GM19035 (cell line): ENCODE data around the gene DISP3.

Experiments
- ATAC-seq: cut with Tn5 transposase; IDR thresholded peaks from one replicate; pipeline ENCODE4 v1.9.1; 2021; ENCODE audit not compliant: unreplicated experiment

DISP3 gene, protein sequence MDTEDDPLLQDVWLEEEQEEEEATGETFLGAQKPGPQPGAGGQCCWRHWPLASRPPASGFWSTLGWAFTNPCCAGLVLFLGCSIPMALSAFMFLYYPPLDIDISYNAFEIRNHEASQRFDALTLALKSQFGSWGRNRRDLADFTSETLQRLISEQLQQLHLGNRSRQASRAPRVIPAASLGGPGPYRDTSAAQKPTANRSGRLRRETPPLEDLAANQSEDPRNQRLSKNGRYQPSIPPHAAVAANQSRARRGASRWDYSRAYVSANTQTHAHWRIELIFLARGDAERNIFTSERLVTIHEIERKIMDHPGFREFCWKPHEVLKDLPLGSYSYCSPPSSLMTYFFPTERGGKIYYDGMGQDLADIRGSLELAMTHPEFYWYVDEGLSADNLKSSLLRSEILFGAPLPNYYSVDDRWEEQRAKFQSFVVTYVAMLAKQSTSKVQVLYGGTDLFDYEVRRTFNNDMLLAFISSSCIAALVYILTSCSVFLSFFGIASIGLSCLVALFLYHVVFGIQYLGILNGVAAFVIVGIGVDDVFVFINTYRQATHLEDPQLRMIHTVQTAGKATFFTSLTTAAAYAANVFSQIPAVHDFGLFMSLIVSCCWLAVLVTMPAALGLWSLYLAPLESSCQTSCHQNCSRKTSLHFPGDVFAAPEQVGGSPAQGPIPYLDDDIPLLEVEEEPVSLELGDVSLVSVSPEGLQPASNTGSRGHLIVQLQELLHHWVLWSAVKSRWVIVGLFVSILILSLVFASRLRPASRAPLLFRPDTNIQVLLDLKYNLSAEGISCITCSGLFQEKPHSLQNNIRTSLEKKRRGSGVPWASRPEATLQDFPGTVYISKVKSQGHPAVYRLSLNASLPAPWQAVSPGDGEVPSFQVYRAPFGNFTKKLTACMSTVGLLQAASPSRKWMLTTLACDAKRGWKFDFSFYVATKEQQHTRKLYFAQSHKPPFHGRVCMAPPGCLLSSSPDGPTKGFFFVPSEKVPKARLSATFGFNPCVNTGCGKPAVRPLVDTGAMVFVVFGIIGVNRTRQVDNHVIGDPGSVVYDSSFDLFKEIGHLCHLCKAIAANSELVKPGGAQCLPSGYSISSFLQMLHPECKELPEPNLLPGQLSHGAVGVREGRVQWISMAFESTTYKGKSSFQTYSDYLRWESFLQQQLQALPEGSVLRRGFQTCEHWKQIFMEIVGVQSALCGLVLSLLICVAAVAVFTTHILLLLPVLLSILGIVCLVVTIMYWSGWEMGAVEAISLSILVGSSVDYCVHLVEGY (N-terminal part only)

DNA sequence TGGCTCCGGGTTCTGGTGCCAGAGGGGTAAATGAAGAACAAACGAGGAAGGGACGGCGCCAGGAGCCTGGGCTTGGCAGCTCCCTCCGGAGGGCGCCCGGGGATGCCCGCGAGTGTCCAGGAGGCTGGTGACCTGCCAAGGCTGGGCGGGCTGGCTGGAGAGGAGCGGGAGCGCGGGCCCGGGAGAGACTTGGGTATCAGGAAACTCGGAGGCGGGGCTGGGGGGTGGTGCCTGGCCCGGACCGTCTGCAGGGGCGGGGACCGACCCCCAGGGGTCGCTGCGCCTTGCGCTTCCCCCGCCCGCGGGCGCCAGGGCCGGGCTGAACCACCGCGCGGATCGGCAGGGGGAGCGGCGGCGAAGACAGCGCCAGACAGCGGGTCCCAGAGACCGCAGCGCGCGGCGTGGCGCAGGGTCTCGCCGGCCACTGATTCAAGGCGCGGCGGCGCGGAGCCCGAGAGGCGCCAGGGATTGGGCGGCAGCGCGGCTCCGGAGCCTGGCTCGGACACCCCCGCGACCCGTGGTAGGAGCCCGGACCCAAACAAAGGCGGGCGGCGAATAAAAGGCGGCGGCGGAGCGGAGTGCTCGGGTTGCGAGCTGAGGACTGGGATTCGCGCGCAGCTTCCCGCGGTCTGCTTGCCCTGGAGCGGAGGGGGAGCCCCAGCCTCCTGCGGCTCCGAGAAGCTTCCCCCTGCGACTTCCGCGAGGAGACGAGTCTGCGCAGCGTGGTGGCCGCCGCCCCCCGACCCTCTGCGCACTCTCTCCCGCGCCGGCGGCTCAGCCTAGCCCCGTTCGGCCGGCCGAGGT, at the start of gene DISP3:
DISP3 (plus strand) TSS at position 585 of the 804 bp plus-strand sequence. CDS start 21,838 bp downstream, outside the sequence.
- ATAC-seq: peak; percentile 78

- ATAC-seq: no peak
Observed at GRCh38 chr1:11429226-11429625, 49.7 kb upstream of the DISP3 start.

DNA sequence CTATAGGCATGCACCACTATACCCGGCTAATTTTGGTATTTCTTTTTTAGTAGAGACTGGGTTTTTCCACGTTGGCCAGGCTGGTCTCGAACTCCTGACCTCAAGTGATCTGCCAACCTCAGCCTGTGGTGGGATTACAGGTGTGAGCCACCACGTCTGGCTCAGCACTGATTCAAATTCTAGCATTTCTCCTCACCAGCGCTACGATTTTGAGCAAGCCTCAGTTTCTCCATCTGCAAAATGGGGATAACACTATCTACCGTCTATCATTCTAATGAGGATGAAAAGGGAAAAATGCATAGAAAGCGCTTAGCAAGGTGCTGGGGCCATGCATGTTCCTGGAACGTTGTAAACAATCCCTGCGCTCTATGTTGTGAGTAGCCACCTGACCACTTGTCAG, 49.0 kb upstream of the DISP3 start:
- no peak for ATAC-seq

DNA sequence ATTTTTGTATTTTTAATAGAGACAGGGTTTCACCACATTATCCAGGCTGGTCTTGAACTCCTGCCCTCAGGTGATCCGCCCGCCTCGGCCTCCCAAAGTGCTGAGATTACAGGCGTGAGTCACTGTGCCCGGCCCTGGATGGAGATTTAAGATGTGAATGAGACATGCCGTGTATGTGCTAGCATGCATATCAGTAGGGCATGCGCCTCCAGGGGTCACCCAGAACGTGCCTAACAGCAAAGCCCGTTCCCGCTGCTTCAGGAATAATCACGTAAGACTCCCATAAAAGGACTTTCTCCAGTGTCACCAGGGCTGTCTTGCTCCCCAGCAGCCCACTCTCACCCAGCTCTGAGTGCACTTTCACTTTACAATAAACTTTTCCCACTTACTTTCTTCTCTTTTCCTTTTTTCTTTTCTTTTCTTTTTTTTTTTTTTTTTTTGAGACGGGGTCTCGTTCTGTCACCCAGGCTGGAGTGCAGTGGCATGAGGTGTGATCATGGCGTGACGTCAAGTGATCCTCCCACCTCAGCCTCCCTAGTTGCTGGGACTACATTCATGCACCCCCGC, 46.9 kb upstream of the DISP3 start:
- no peak for ATAC-seq

DNA sequence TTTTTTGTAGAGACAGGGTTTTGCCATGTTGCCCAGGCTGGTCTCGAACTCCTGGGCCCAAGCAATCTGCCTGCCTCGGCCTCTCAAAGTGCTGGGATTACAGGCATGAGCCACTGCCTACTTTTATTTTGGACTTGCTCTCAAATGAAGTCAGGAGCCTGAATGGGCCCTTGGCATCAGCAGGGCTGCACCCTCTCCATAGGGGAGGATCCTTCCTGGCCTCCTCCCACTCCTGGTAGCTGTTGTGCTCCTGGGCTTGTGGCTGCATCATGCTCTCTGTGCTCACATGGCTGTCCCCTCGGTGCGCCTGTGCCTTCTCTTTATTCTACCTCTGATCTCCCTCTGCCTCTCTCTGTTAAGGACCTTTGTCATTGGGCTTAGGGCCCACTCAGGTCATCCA, 46.4 kb upstream of the DISP3 start:
- no peak for ATAC-seq

DNA sequence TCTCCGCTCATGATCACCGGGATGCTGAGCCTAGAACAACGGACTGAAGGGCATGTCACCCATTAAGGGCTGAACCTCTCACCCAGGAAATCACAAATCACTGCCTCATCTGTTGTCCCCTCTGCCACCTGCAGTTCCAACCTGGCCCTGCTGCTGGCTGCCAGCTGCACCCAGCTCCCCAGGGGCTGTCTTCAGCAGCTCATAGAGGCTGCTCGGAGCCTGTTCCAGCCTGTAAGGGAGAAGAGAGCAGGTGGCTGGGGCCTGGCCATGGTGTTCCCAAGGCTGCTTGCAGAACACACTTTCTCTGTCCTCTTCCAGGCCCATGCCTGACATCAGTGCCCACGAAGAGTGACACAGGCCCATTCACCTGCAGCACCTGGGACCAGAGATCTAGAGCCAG, 44.5 kb upstream of the DISP3 start:
- no peak for ATAC-seq

DNA sequence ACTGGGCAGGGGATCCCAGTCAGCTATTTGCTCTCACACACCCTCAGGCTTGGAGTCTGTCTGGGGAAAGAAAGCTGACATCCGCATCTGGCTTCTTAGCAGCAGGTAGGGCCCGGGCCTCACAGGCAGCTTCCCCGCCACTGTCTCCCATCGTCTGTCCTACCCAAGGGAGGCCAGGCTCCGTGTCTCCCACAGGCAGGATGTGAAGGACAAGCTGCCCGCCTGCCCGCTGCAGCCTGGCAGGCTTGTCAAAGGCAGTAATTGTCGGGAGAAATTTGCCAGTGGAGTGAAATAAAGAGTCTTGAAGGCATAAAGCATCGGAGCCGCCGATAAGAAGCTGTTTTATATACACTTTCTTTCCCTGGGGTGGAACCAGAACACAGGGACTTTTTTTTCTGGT, 44.0 kb upstream of the DISP3 start:
- ATAC-seq: no peak

DNA sequence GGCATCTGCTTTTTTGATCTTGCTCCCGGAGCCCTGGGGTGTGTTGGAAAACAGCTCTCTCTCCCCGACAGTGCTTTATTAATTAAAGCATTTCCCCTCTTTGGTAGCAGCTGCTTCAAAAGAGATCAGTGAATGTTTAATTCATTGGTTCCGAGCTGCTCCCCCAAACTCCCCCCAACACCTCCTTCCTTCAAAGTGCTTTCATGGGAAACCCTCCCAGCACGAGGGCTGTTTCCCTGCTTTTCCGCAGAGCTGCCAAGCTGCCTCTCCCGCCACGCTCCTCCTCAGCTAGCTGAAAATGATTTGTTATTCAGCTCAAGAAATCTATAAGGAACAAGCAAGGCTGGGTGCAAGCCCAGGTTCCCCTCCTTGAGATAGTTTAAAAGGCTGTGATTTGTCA, 40.0 kb upstream of the DISP3 start:
- ATAC-seq: no peak

GRCh38 chr1:11441211-11441952, 37.6 kb upstream of the DISP3 start:
- no peak for ATAC-seq

- ATAC-seq: no peak
Observed at GRCh38 chr1:11443043-11443442, 35.9 kb upstream of the DISP3 start.

DNA sequence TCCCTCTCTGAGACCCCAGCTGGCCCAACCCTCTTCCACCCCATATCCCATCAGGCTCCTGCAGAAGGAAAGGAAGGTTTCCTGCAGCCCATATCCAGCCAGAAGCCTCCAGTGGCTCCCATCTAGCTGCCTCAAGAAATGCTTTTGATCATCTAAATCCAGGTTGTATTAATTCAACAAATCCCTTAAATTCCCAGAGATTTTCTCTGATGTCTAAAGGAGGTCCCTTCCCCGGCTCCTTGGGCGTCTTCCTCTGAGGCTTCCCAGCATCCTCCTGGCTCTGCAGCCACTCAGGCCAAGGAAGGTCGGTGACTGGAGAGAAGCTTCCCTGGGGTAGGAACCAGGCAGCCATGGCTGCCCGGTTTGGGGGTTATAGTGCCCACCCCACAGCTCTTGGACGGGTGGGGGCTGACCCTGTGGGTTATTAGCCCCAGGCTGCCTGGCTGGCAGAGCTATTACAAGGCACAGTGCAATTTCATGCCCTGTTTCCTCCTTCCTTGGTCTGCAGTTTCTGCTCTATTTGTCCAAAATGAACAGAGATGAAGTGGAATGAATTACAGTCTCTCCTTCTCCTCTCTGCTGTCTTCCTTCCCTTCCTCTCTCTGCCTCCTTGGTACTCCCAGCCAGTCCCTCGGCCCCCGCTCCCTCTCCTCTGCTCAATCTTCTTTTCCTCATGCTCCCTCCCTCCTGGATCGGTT, 34.8 kb upstream of the DISP3 start:
- ATAC-seq: no peak

DNA sequence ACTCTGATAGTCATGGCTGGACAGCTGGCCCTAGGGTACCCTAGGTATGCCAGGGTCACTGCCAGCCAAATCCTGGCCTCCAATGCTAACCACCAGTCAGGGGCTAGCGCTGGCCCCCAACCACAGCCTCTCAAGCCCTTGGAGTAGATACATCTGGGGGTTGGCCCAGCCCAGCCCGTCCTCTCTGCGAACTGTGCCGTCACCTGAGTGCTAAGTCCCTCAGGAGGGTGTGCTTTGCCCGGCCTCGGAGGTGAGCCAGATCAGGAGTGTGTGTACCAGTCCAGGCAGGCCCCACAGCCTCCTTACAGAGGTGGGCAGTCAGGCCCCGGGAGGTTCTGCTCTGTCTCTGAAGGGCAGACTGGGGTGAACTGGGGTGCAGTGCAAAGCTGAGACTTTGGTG, 34.0 kb upstream of the DISP3 start:
- no peak for ATAC-seq

GRCh38 chr1:11447903-11448302, 31.1 kb upstream of the DISP3 start:
- ATAC-seq: no peak

- ATAC-seq: no peak
Observed at GRCh38 chr1:11448373-11449099, 30.4 kb upstream of the DISP3 start.

DNA sequence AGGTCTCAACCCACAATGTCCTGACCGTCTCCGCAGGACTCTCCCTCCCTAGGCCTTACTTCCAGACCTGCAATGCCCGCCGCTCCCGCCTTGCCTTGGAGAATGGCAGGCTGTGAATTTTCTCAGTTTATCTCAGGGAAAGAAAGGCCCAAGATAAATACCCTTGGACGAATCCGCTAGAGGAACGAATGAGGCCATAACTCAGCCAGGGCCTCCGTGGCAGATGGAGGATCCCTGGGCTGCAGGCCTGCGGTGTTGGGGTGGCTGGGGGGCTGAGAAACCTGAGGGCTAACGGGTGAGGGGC, 29.9 kb upstream of the DISP3 start:
- ATAC-seq: no peak

DNA sequence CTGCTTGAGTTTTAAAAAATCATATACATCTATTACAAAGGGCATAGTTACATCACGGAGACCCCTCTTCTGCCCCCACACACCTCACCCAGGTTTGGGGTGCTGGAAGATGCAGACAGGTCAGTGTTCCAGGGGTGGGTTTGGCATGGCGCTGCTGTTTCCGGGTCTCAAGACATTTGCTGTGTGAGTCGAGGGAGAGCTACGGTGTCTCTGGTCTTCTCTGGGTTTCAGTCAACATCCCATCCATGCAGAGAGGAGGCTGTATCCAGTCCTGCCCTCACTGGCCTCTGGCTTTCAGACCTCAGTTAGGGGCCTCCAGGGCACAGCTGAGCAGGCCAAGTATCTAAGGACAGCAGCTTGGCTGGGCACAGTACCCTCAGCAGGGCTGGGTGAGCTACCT, 28.6 kb upstream of the DISP3 start:
- ATAC-seq: no peak

DNA sequence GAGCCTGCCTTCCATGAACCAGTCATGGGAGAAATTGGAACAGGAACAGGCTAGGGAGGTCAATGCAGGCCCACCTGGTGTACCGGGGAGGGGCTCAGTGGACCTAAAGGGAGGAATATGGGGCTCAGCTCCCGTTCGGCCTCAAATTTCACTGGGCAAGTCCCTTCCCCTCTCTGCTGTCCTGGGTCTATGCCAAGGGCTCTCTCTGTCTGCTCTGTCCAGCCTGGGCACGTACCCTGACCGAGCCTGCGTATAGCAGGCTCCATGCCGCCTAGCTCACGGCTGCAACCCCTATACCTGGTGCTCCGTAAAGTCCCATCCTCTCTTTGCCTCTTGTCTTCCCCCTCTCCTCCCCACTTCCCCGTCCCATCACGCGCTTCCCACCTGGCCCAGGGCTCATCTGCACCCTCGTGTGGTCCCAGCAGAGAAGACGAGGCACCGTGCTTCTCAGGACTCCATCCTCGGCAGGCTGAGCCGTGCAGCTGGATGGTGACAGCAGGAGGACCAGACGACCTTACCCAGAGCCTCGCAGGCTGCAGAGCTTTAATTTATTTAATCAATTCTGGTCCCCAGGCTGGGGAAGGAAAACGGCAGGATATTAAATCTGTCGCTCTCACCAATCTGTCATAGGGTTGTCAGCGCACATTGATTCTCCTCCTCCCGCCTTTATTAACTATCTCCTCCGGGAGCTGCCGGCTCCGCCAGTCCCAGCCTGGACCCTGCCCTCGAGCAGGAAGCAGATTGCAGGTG, 25.0 kb upstream of the DISP3 start:
- no peak for ATAC-seq
